ENCODE results near the gene IL5. TPM values are rescaled to one million over a fixed set of nuclear protein-coding genes. Genes with fewer than 3 reads are reported as not detected.
"Not testable (repeated sequence)": the region's sequence is repeated elsewhere in the genome, so short reads cannot be mapped to it uniquely, and the experiment has no call there.

IL5 gene
- total and polyA plus RNA-seq, 2 donors (not counting 1 experiment from before 2014, with no cell fraction given) = not detected

GRCh38 chr5:132524877-132525276 lies 18.4 kb downstream of the IL5 start:
- H2AFZ ChIP-seq (ENCODE audit: insufficient read depth, low read depth, low read length, poor library complexity, severe bottlenecking); H4K20me1 ChIP-seq (ENCODE audit: control insufficient read depth, insufficient read depth, low read length, poor library complexity, severe bottlenecking); H3K27me3 Mint-ChIP-seq; H3K9me3 Mint-ChIP-seq (ENCODE audit: insufficient read depth); H3K9me3 ChIP-seq (ENCODE audit: control extremely low read depth in 1 of 3, control insufficient read depth in 2 of 3, insufficient read depth in 1 of 3, low read length in 2 of 3); H3K9ac ChIP-seq (ENCODE audit: low read length); H3K27ac ChIP-seq (ENCODE audit: low read length in 2 of 2); POLR2A ChIA-PET; H3K36me3 ChIP-seq (replicated peaks in 1 of 2; ENCODE audit: control extremely low read depth in 1 of 2, control insufficient read depth in 1 of 2, extremely low read depth in 1 of 2, insufficient read depth in 2 of 2, low read length in 1 of 2); DNase-seq; H3K79me2 ChIP-seq (ENCODE audit: control insufficient read depth, insufficient read depth, low read length); H3K27me3 ChIP-seq (replicated peaks in 1 of 4; ENCODE audit: control extremely low read depth in 1 of 4, control insufficient read depth in 3 of 4, insufficient read depth in 4 of 4, low read length in 3 of 4): not testable (repeated sequence)
- CTCF ChIA-PET = interaction anchor here (1.0 to 4.0 kb wide), 8 partner anchors 12 to 359 kb away, joined by 3 to 32 read pairs (median 16); no protein-coding TSS in a partner anchor
- Histone ChIP-seq H3K4me1 (ENCODE audit: control insufficient read depth in 2 of 2, insufficient read depth in 2 of 2, low read length in 2 of 2) (peaks cover 45 to 51% of the 10 kb centered on the region in 2 donors), H3K4me3 (ENCODE audit: control extremely low read depth in 1 of 5, extremely low read depth in 1 of 5, insufficient read depth in 1 of 5, low read depth in 2 of 5, low read length in 4 of 5) (peak overlapping the region in 1 of 5 experiments; percentile 1), H3K4me2 (replicated peaks; ENCODE audit: low read depth, low read length, poor library complexity, severe bottlenecking) (peak overlapping the region; percentile 62)
- H3K4me1 Mint-ChIP-seq = peaks cover 58% of the 10 kb centered on the region
- peak; percentile 12 for ATAC-seq (ENCODE audit: low read depth)
- H3K27ac Mint-ChIP-seq = peak overlapping the region; percentile 1
- peak overlapping the region; percentile 74 for H3K4me3 Mint-ChIP-seq
- intact Hi-C loops (cut with micrococcal nuclease) = loop anchor here (5.0 kb wide), 1 partner anchor 187 kb away; no protein-coding TSS in a partner anchor
- WGBS (ENCODE audit: insufficient coverage) = 69% methylated on average over 3 of the region's 5 CpGs

DNA sequence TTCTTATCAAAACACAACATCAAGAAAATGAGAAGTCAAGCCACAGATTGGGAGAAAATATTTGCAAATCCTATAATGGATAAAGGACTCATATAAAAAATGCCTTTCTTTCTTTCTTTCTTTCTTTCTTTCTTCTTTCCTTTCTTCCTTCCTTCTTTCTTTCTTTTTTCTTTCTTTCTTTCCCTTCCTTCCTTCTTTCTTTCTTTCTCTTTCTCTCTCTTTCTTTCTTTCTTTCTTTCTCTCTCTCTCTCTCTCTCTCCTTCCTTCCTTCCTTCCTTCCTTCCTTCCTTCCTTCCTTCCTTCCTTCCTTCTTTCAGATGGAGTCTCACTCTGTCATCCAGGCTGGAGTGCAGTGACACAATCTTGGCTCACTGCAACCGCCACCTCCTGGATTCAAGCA lies 21.3 kb downstream of the IL5 start:
- CTCF ChIA-PET; H4K20me1 ChIP-seq (ENCODE audit: control insufficient read depth, insufficient read depth, low read length, poor library complexity, severe bottlenecking); ATAC-seq (ENCODE audit: low read depth); H3K4me3 ChIP-seq (ENCODE audit: control extremely low read depth in 1 of 5, extremely low read depth in 1 of 5, insufficient read depth in 1 of 5, low read depth in 2 of 5, low read length in 4 of 5); H3K27me3 Mint-ChIP-seq; intact Hi-C loops (cut with micrococcal nuclease); H3K9me3 Mint-ChIP-seq (ENCODE audit: insufficient read depth); H3K79me2 ChIP-seq (ENCODE audit: control insufficient read depth, insufficient read depth, low read length); H3K27me3 ChIP-seq (replicated peaks in 1 of 4; ENCODE audit: control extremely low read depth in 1 of 4, control insufficient read depth in 3 of 4, insufficient read depth in 4 of 4, low read length in 3 of 4); H3K4me2 ChIP-seq (replicated peaks; ENCODE audit: low read depth, low read length, poor library complexity, severe bottlenecking); POLR2A ChIA-PET; H3K36me3 ChIP-seq (replicated peaks in 1 of 2; ENCODE audit: control extremely low read depth in 1 of 2, control insufficient read depth in 1 of 2, extremely low read depth in 1 of 2, insufficient read depth in 2 of 2, low read length in 1 of 2); H3K27ac Mint-ChIP-seq; H3K9ac ChIP-seq (ENCODE audit: low read length); H3K27ac ChIP-seq (ENCODE audit: low read length in 2 of 2); H3K4me3 Mint-ChIP-seq; H3K9me3 ChIP-seq (ENCODE audit: control extremely low read depth in 1 of 3, control insufficient read depth in 2 of 3, insufficient read depth in 1 of 3, low read length in 2 of 3); H2AFZ ChIP-seq (ENCODE audit: insufficient read depth, low read depth, low read length, poor library complexity, severe bottlenecking); DNase-seq: not testable (repeated sequence)
- H3K4me1 Mint-ChIP-seq = peaks cover 39% of the 10 kb centered on the region
- peaks cover 28 to 37% of the 10 kb centered on the region in 2 donors for H3K4me1 ChIP-seq (ENCODE audit: control insufficient read depth in 2 of 2, insufficient read depth in 2 of 2, low read length in 2 of 2)
- WGBS (ENCODE audit: insufficient coverage) = 100% methylated on average over 1 of the region's 1 CpG

- H4K20me1 ChIP-seq (ENCODE audit: control insufficient read depth, insufficient read depth, low read length, poor library complexity, severe bottlenecking); H3K27me3 ChIP-seq (replicated peaks in 1 of 4; ENCODE audit: control extremely low read depth in 1 of 4, control insufficient read depth in 3 of 4, insufficient read depth in 4 of 4, low read length in 3 of 4); H3K27ac Mint-ChIP-seq; H3K4me3 Mint-ChIP-seq; H2AFZ ChIP-seq (ENCODE audit: insufficient read depth, low read depth, low read length, poor library complexity, severe bottlenecking); H3K9ac ChIP-seq (ENCODE audit: low read length); H3K4me3 ChIP-seq (ENCODE audit: control extremely low read depth in 1 of 5, extremely low read depth in 1 of 5, insufficient read depth in 1 of 5, low read depth in 2 of 5, low read length in 4 of 5); POLR2A ChIA-PET; DNase-seq; ATAC-seq (ENCODE audit: low read depth); H3K36me3 ChIP-seq (replicated peaks in 1 of 2; ENCODE audit: control extremely low read depth in 1 of 2, control insufficient read depth in 1 of 2, extremely low read depth in 1 of 2, insufficient read depth in 2 of 2, low read length in 1 of 2); H3K4me1 ChIP-seq (ENCODE audit: control insufficient read depth in 2 of 2, insufficient read depth in 2 of 2, low read length in 2 of 2); H3K27me3 Mint-ChIP-seq; H3K9me3 Mint-ChIP-seq (ENCODE audit: insufficient read depth); H3K4me1 Mint-ChIP-seq; H3K79me2 ChIP-seq (ENCODE audit: control insufficient read depth, insufficient read depth, low read length); CTCF ChIA-PET; H3K27ac ChIP-seq (ENCODE audit: low read length in 2 of 2); intact Hi-C loops (cut with micrococcal nuclease); H3K4me2 ChIP-seq (replicated peaks; ENCODE audit: low read depth, low read length, poor library complexity, severe bottlenecking); H3K9me3 ChIP-seq (ENCODE audit: control extremely low read depth in 1 of 3, control insufficient read depth in 2 of 3, insufficient read depth in 1 of 3, low read length in 2 of 3): not testable (repeated sequence)
- WGBS (ENCODE audit: insufficient coverage) = no CpG with 5 or more reads among the region's 25 CpGs
Measured at GRCh38 chr5:132513618-132514336, 29.5 kb downstream of the IL5 start.

Measured in B cell (primary cell).